Raji (cell line): Measurements from ENCODE around the gene SMIM17.

Experiments used
- POLR2A ChIP-seq: IDR thresholded peaks from 2 replicates; pipeline ENCODE4 v1.6.1; 2011; ENCODE audit warnings: low read depth, low read length, control low read depth; ENCODE audit not compliant: insufficient read depth

The SMIM17 gene

DNA sequence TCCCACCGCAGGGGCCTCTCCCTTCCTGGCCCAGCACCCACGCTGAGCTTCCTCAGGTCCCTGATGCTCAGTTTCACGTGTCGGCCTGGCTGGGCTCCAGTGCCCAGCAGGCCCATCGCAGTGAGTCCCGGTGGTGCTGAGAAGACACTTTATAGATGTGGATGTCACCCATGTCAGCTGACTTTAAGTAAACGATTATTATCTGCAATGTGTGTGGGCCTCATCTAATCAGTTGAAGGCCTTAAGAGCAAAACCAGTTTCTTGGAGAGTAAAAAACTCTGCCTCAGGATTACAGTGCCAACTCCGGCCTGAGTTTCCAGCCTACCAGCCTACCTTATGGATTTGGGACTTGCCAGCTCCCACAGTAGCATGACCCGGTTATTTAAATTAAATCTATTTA lies 17.3 kb upstream of the SMIM17 start:
- no peak for TF ChIP-seq POLR2A

DNA sequence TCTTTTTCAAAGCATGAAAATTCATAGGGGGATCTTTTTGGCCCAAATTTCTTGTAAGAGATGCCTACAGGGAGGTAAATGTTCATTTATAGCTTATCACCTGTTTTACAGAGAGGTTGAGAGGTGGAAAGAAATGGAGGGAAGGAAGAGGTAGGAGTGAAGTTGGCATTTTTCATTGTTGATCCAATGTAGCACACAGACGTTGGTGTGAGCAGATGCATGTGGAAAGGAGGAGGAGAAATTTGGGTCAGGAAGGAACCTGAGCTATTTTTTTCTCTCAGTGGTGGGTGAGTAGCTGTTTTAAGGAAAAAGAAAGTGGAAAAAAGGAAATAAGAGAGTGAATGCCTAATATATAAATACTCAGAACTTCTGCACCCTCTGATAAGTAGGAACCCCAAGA lies 9.9 kb upstream of the SMIM17 start:
- no peak for TF ChIP-seq POLR2A

DNA sequence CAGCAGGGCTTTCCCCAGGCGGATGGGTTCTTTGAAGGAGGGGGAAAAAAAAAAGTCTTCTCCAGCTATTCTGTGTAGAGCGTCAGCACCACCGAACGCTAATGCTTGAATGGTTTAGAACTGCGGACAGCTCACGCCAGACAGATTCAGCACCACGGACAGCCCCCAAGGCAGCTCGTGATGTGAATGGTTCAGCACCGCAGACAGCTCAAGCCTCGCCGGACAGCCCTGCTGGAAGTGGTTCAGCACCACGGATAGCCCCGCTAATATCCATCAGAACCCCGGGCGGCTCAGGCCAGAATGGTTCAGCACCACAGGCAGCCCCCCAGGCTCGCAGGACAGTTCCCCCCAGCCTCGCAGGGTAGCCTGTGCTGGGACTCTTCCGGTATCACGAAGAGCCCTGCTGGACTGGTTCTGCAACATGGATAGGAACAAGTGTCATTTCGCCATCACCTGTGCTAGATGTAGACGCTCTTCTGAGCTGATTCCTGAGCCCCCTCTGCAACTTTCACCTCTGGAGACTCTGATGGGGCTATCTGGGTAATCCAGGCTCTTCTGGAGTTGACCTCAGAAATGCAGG lies 4.9 kb upstream of the SMIM17 start:
- TF ChIP-seq POLR2A: no peak

- TF ChIP-seq POLR2A: no peak
Observed at GRCh38 chr19:56639217-56639616, 3.7 kb upstream of the SMIM17 start.

DNA sequence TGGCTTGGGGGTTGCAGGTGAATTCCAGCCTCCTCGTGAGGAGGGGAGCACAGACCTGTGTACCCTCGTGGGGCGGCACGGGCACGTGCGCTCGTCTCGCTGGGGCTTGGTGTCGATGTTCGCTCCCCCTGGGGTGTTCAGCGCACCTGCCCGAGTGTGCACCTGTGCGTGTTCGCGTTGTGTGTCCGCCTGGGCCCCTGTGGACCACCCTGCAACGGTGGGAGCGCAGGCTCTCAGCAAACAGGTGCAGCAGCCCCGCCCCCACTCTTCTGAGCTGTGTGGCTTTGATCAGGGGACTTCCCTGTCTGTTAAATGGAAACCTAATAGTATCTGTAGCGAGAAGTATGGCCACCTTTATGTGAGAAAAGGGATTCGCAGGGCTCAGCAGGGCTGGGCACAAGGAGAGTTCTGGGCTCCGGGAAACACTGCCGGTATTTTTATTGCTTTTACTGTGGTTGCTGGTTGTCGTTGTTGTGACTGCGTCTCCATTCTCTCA lies 549 bp downstream of the SMIM17 start:
- TF ChIP-seq POLR2A: no peak

DNA sequence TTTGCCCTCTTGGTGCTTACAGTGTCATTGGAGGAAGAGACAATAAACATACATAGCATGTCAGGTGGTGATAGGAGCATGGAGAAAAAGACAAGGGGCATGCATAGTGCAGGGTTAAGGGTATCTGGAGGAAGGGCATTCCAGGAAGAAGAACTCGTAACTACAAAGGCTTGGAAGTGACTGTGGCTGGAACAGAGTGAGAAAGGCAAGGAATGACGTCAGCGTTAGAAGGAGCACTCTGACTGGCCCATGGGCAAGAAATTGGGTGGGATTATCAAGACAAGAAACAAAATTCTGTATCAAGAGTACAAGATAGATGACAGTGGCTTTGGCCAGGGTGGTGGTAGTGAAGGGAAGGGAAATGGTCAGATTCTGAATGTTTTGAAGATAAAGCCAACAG lies 11.2 kb downstream of the SMIM17 start:
- TF ChIP-seq POLR2A: no peak

DNA sequence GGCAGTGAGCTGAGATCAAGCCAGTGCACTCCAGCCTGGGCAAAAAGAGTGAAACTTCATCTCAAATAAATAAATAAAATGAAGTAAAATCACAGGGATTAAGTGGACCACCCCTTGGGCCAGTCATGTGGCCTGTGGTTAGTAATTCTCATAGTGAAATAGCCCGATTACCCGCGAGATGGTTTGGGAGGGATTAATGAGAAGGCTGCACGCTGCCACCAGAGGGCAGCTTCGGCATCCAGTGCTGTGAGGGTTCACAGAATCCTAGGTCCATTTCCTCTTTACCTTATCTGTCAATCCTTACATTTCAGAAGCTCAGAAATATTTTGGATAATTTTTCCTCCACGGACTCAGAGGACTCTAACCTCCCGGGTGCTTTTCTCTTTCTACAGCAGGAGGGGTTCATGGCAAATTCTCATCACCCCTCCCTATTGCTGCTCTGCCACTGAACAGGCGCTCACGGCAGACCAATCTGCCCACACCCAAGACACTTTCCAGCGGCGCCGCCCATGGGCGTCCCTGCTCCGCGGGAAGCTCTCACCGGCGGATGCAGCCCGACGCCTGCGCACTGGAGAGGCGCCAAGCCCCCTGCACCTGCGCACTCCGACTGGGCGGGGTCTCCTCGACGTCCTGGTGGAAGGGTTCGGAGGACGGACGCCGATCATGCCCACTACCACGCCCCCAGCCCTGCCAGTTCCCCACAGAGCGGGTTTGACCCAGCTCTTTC lies 17.6 kb downstream of the SMIM17 start:
- TF ChIP-seq POLR2A: no peak

- no peak for TF ChIP-seq POLR2A
Observed at GRCh38 chr19:56661248-56661647, 18.3 kb downstream of the SMIM17 start.

- TF ChIP-seq POLR2A: no peak
Observed at GRCh38 chr19:56663931-56664500, 21.1 kb downstream of the SMIM17 start.

GRCh38 chr19:56664511-56664910 lies 21.6 kb downstream of the SMIM17 start:
- TF ChIP-seq POLR2A: no peak

DNA sequence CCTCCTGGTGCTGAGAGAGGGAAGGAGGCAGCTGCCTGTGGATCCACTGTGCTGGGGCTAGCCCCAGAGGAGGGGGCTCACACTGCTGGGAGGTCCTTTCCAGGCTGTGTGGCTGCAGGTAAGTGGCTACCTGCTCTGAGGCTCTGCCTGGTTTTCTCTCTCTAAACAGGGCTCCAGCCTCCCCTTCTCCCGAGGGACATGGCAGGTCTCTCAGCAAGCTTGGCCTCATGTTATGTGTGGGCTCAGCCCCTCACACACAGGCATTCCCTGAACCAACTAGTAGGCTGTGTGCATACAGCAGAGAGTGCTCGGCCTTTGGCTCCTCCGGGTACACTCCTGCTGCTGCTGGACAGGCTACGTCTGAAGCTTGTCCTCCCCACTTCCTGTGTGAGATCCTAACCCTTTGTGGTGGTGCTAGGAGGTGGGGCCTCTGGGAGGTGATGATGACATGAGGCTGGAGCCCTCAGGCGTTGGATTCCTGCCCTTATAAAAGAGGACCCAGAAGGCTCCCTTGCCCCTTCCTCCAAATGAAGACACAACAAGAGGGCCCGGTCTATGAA lies 24.4 kb downstream of the SMIM17 start:
- no peak for TF ChIP-seq POLR2A

GRCh38 chr19:56668676-56669075 lies 25.7 kb downstream of the SMIM17 start:
- no peak for TF ChIP-seq POLR2A

- no peak for TF ChIP-seq POLR2A
Observed at GRCh38 chr19:56670401-56670960, 27.5 kb downstream of the SMIM17 start.

DNA sequence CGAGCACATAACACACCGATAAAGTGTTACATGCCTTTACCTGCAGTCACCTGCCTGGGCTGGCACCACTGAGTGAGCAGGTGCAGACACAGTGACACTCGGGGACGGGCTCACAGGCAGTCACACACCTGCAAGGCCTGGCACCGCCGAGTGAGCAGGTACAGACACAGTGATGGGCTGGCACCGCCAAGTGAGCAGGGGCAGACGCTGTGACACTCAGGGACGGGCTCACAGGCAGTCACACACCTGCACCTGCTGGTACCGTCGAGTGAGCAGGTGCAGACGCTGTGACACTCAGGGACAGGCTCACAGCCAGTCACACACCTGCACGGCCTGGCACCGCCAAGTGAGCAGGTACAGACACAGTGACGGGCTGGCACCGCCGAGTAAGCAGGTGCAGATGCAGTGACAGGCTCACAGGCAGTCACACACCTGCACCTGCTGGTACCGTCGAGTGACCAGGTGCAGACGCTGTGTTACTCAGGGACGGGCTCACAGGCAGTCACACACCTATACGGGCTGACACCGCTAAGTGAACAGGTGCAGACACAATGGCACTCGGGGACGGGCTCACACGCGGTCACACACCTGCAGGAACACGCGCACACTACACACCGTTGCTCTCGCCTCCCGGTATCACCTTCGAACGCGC lies 28.1 kb downstream of the SMIM17 start:
- no peak for TF ChIP-seq POLR2A

GRCh38 chr19:56671613-56671994 lies 28.6 kb downstream of the SMIM17 start, which contains the start of gene ZNF835:
Gene ZNF835, minus strand, starts transcription at chr19:56671757. Its CDS starts 6,559 bp downstream, at chr19:56665198.
- peak; percentile 54 for TF ChIP-seq POLR2A
